GM12892 (cell line): ENCODE results near the gene NDUFB11.

Experiments
- POLR2A ChIP-seq: IDR thresholded peaks from 2 replicates; pipeline ENCODE4 v1.6.1; 2011; ENCODE audit warnings: low read depth, low read length, control low read depth
- POLR2AphosphoS5 ChIP-seq: IDR thresholded peaks from 2 replicates; pipeline ENCODE4 v1.6.1; 2011; ENCODE audit warnings: low read depth, low read length, control low read depth
- TAF1 ChIP-seq: IDR thresholded peaks from 2 replicates; pipeline ENCODE4 v1.6.1; 2011; ENCODE audit warnings: low read depth, mild to moderate bottlenecking, control low read depth, low read length, borderline replicate concordance

- TF ChIP-seq POLR2A (no peak), POLR2AphosphoS5 (no peak), TAF1 (no peak)
Measured at GRCh38 chrX:47129899-47130358, 14.6 kb downstream of the NDUFB11 start.
